ENCODE results near the gene MED9. TPM values are rescaled to one million over a fixed set of nuclear protein-coding genes. Genes with fewer than 3 reads are reported as not detected.

Gene MED9
- total and polyA plus RNA-seq, 2 of the 4 experiments (the other 2 are of a cell fraction): 6.1 to 10.1 TPM

GRCh38 chr17:17519886-17520285, 43.1 kb downstream of the MED9 start:
- H2BK20ac ChIP-seq (ENCODE audit: low read depth, low read length): no peak overlapping the region
- H4K8ac ChIP-seq (ENCODE audit: low read depth in 2 of 2, low read length in 2 of 2): no peak overlapping the region
- no peaks in the 10 kb centered on the region for H3K9me3 ChIP-seq (ENCODE audit: control insufficient read depth, insufficient read depth, low read length)
- no peak overlapping the region for H2BK120ac ChIP-seq (ENCODE audit: low read depth, low read length)
- DNase-seq: no peak
- CTCF ChIA-PET: no interaction called here
- H3K18ac ChIP-seq (ENCODE audit: low read depth, low read length): no peak overlapping the region
- no peak overlapping the region for H4K5ac ChIP-seq (ENCODE audit: low read depth, low read length)
- BruUV-seq (replicated peaks): no TSS peak
- peaks cover 3% of the 10 kb centered on the region; the same call in 1 of the 2 replicates for H3K4me1 ChIP-seq (ENCODE audit: control insufficient read depth, insufficient read depth, low read length)
- no peak overlapping the region for H3K14ac ChIP-seq (replicated peaks; ENCODE audit: low read depth, low read length)
- H4K91ac ChIP-seq (ENCODE audit: insufficient read depth, low read depth, low read length): no peak overlapping the region
- no peak overlapping the region for H2AK5ac ChIP-seq (ENCODE audit: low read depth, low read length)
- intact Hi-C loops (cut with micrococcal nuclease): no loop called here
- POLR2A ChIA-PET (ENCODE audit: unreplicated experiment): no interaction called here
- H3K79me1 ChIP-seq (ENCODE audit: low read depth in 1 of 2, low read length in 2 of 2): no peaks in the 10 kb centered on the region
- no peak overlapping the region for H3K56ac ChIP-seq (ENCODE audit: extremely low read depth, insufficient read depth, low read length)
- TF ChIP-seq USF2 (IDR thresholded peaks at IDR 0.05; ENCODE audit: low read depth, low read length) (no peak), POLR2A (IDR thresholded peaks at IDR 0.05; ENCODE audit: low read depth, low read length) (no peak)
- H3K23ac ChIP-seq (ENCODE audit: low read depth, low read length): no peak overlapping the region
- H3K4ac ChIP-seq (ENCODE audit: low read depth, low read length): no peak overlapping the region
- H2AK9ac ChIP-seq (replicated peaks; ENCODE audit: low read depth, low read length, poor library complexity): no peak overlapping the region
- H4K20me1 ChIP-seq (ENCODE audit: insufficient read depth, low read length): no peaks in the 10 kb centered on the region; the same call in 1 of the 2 replicates
- H3K27ac ChIP-seq (ENCODE audit: insufficient read depth, low read length): no peak overlapping the region
- H3K9me1 ChIP-seq (ENCODE audit: insufficient read depth, low read length): no peaks in the 10 kb centered on the region; the same call in 1 of the 2 replicates
- WGBS, 2 experiments (ENCODE audit: extremely low coverage in 2 of 2, insufficient read length in 1 of 2): 100% methylated on average over 2 of the region's 10 CpGs; no CpG with 5 or more reads in 1 of the 2 experiments
- no peak overlapping the region for H2AFZ ChIP-seq (replicated peaks; ENCODE audit: low read length, poor library complexity)
- H2BK5ac ChIP-seq (ENCODE audit: low read depth, low read length, poor library complexity, severe bottlenecking): no peak overlapping the region
- H3K4me2 ChIP-seq (ENCODE audit: low read depth, low read length): no peak overlapping the region
- in situ Hi-C loops (cut with MboI; ENCODE audit: low sequenced_read_pairs): no loop called here
- dilution Hi-C loops (cut with HindIII; ENCODE audit: low sequenced_read_pairs, unreplicated experiment): no loop called here
- H3K9ac ChIP-seq (ENCODE audit: low read depth, low read length): no peak overlapping the region
- no peaks in the 10 kb centered on the region for H3K27me3 ChIP-seq (ENCODE audit: control insufficient read depth, insufficient read depth, low read length)
- no peaks in the 10 kb centered on the region for H3K36me3 ChIP-seq (ENCODE audit: control insufficient read depth, insufficient read depth, low read length)
- no peak overlapping the region for H2BK15ac ChIP-seq (ENCODE audit: low read depth, low read length)
- ATAC-seq (ENCODE audit: low read depth): no peak
- H3K4me3 ChIP-seq (ENCODE audit: insufficient read depth, low read depth, low read length): no peak overlapping the region
